NCI-H2171 treated with DMSO at 0.1 percent for 48 hours (cell line): ENCODE data around the gene SEC22C.

Experiments used
- DNase-seq: peaks from one replicate; lab custom pipeline; 2025; lab: John Stamatoyannopoulos, UW

Gene SEC22C

GRCh38 chr3:42535981-42536784 is 45.6 kb downstream of the SEC22C start:
- DNase-seq = no peak

- DNase-seq = no peak
Measured at GRCh38 chr3:42533161-42533897, 48.4 kb downstream of the SEC22C start.

- no peak for DNase-seq
Measured at GRCh38 chr3:42532229-42532628, 49.5 kb downstream of the SEC22C start.

GRCh38 chr3:42531470-42531869 is 50.3 kb downstream of the SEC22C start:
- DNase-seq = no peak

- DNase-seq = no peak
Measured at GRCh38 chr3:42530073-42530472, 51.7 kb downstream of the SEC22C start.

GRCh38 chr3:42529468-42529867 is 52.3 kb downstream of the SEC22C start:
- DNase-seq = no peak

GRCh38 chr3:42527368-42527917 is 54.3 kb downstream of the SEC22C start:
- no peak for DNase-seq

GRCh38 chr3:42526616-42527367 is 55.0 kb downstream of the SEC22C start:
- DNase-seq = no peak

- no peak for DNase-seq
Measured at GRCh38 chr3:42525736-42526345, 55.9 kb downstream of the SEC22C start.

- DNase-seq = no peak
Measured at GRCh38 chr3:42525212-42525611, 56.6 kb downstream of the SEC22C start.

- DNase-seq = no peak
Measured at GRCh38 chr3:42524751-42525150, 57.0 kb downstream of the SEC22C start.

- no peak for DNase-seq
Measured at GRCh38 chr3:42520906-42521305, 60.9 kb downstream of the SEC22C start.

- no peak for DNase-seq
Measured at GRCh38 chr3:42520336-42520735, 61.4 kb downstream of the SEC22C start.

GRCh38 chr3:42519568-42519962 is 62.2 kb downstream of the SEC22C start:
- DNase-seq = no peak

GRCh38 chr3:42518800-42519567 is 62.8 kb downstream of the SEC22C start:
- DNase-seq = no peak

- no peak for DNase-seq
Measured at GRCh38 chr3:42517117-42517516, 64.7 kb downstream of the SEC22C start.

GRCh38 chr3:42516443-42516842 is 65.3 kb downstream of the SEC22C start:
- DNase-seq = no peak

- DNase-seq = no peak
Measured at GRCh38 chr3:42515976-42516375, 65.8 kb downstream of the SEC22C start.

GRCh38 chr3:42515391-42515916 is 66.3 kb downstream of the SEC22C start:
- DNase-seq = no peak

- no peak for DNase-seq
Measured at GRCh38 chr3:42514876-42515275, 66.9 kb downstream of the SEC22C start.

- no peak for DNase-seq
Measured at GRCh38 chr3:42513521-42513920, 68.2 kb downstream of the SEC22C start.
